Nephron (organoid): ENCODE results near the gene C2orf72.

Source experiments
- H3K27ac Mint-ChIP-seq, 3 experiments: 2 replicates each; pipeline ENCODE4 v1.8.0; 2020; ENCODE audit warnings: mixed read lengths in 3 of 3, mild to moderate bottlenecking in 2 of 3, moderate library complexity in 1 of 3
- H3K27me3 Mint-ChIP-seq: 2 replicates; pipeline ENCODE4 v1.8.0; 2021; ENCODE audit warnings: low read depth, mild to moderate bottlenecking, moderate library complexity, mixed read lengths
- H3K36me3 Mint-ChIP-seq: 2 replicates; pipeline ENCODE4 v1.8.0; 2020; ENCODE audit warnings: low read depth, mixed read lengths
- H3K4me1 Mint-ChIP-seq: 2 replicates; pipeline ENCODE4 v1.8.0; 2020; ENCODE audit warnings: mixed read lengths
- H3K4me3 Mint-ChIP-seq, 3 experiments: 2 replicates each; pipeline ENCODE4 v1.8.0; 2020; ENCODE audit warnings: mild to moderate bottlenecking in 3 of 3, mixed read lengths in 3 of 3, moderate library complexity in 2 of 3
- H3K9me3 Mint-ChIP-seq: 2 replicates; pipeline ENCODE4 v1.8.0; 2020; ENCODE audit warnings: mixed read lengths
- TF ChIP-seq, protein P1 (sequence below), 3 experiments: fragments of 200-600 bp; sonication (generic); IDR thresholded peaks; one replicate each; pipeline ENCODE4 v1.5.0; 2021; ENCODE audit warnings: antibody characterized with exemption in 3 of 3; ENCODE audit not compliant: unreplicated experiment in 3 of 3

Gene C2orf72

DNA sequence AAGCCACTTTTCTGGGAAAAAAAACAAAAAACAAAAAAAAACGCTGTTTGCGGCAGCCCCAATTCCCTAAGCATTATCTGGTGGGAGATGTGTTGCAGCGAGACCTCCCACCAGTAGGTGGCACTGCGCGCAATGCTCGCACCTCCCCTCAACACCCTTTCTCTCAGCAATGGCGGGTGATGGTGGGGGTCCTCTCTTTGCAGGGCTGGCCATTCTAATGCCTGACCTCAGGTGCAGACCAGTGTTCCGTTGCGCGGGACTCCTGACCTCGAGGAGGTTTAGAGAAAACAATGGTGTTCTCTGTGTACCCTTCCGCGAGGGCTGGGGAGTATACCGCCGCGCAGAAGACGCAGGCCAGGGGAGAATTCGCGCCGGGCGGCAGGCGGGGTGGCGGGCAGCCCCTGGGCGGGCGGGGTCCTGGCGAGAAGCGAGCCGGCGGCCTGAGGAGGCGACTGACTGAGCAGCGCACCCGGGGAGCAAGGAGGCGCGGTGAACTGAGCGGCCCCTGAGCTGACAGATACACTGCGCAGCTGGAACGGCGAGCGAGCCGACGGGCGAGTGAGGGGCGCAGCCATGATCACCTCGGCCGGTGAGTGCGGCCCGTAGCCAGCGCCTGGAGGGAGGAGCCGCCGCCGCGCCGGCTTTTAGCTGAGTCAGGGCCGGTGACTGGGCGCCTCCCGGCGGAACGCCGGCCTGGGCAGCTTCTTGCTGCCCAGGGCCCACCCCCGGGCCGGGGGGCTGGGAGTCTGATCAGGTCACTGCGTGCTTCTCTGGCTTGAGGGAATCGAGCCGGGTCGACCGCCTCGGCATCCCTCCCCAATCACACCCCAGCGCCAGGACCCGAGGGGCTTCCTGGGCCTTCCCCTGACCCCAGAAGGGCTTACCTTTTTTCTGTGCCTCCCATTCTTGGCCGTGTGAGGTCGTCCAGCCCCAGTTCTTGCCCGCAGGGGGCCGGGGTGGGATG lies 19.4 kb downstream of the C2orf72 start, which contains the start of gene PSMD1:
PSMD1 (plus strand) TSS at position 415 of the 964 bp plus-strand sequence; CDS start at position 574, 159 bp downstream.
- Mint-ChIP-seq H3K27me3 (peaks cover 17% of the 10 kb centered on the region), H3K4me3 (peak within 1 kb of the TSS; percentile 100), H3K9me3 (no peaks in the 10 kb centered on the region), H3K36me3 (peaks cover 7% of the 10 kb centered on the region), H3K4me1 (peaks cover 43% of the 10 kb centered on the region), H3K27ac (peak within 1 kb of the TSS; percentile 100)
- TF ChIP-seq, protein P1, sequence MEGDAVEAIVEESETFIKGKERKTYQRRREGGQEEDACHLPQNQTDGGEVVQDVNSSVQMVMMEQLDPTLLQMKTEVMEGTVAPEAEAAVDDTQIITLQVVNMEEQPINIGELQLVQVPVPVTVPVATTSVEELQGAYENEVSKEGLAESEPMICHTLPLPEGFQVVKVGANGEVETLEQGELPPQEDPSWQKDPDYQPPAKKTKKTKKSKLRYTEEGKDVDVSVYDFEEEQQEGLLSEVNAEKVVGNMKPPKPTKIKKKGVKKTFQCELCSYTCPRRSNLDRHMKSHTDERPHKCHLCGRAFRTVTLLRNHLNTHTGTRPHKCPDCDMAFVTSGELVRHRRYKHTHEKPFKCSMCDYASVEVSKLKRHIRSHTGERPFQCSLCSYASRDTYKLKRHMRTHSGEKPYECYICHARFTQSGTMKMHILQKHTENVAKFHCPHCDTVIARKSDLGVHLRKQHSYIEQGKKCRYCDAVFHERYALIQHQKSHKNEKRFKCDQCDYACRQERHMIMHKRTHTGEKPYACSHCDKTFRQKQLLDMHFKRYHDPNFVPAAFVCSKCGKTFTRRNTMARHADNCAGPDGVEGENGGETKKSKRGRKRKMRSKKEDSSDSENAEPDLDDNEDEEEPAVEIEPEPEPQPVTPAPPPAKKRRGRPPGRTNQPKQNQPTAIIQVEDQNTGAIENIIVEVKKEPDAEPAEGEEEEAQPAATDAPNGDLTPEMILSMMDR (IDR thresholded peaks at IDR 0.05; ENCODE audit: unreplicated experiment in 3 of 3), result peak; percentile 91 to 94 (median 93)

DNA sequence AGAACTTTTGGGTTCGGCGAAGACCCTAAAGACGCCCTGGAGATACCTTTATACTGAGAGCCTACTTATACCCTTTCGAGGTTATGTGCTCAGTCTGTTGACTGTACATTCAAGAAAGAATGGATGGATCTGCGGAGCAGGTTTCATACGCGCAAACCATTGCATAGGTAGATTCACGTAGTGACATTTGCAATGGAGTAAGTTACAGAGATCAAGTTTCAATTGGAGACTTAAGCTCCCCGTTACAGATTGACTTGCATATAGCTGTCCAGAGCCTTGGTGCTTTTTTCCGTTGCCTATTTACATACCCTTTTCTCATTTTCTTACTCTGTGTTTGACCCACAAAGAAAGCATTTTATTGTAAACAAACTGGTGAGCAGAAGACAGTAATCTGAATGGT lies 20.3 kb downstream of the C2orf72 start:
- TF ChIP-seq, protein P1 (IDR thresholded peaks at IDR 0.05; ENCODE audit: unreplicated experiment in 3 of 3), result no peak
- Mint-ChIP-seq H3K27me3 (peaks cover 13% of the 10 kb centered on the region), H3K9me3 (no peaks in the 10 kb centered on the region), H3K36me3 (peaks cover 16% of the 10 kb centered on the region), H3K4me1 (peaks cover 41% of the 10 kb centered on the region), H3K27ac (peak overlapping the region; percentile 81 to 100 (median 100)), H3K4me3 (peak overlapping the region; percentile 100)

- peaks cover 5% of the 10 kb centered on the region for H3K27me3 Mint-ChIP-seq
- H3K27ac Mint-ChIP-seq, result peak overlapping the region; percentile 81 to 100 (median 100)
- TF ChIP-seq, protein P1 (IDR thresholded peaks at IDR 0.05; ENCODE audit: unreplicated experiment in 3 of 3), result no peak
- no peaks in the 10 kb centered on the region for H3K9me3 Mint-ChIP-seq
- peak overlapping the region; percentile 100 for H3K4me3 Mint-ChIP-seq
- H3K4me1 Mint-ChIP-seq, result peaks cover 33% of the 10 kb centered on the region
- H3K36me3 Mint-ChIP-seq, result peaks cover 26% of the 10 kb centered on the region
Measured at GRCh38 chr2:231058761-231059550, 21.6 kb downstream of the C2orf72 start.

- peak overlapping the region in 1 of 3 experiments; percentile 4 for H3K27ac Mint-ChIP-seq
- H3K4me3 Mint-ChIP-seq, result peak overlapping the region; percentile 61 to 100 (median 100)
- no peaks in the 10 kb centered on the region for H3K27me3 Mint-ChIP-seq
- TF ChIP-seq, protein P1 (IDR thresholded peaks at IDR 0.05; ENCODE audit: unreplicated experiment in 3 of 3), result no peak
- H3K4me1 Mint-ChIP-seq, result peaks cover 33% of the 10 kb centered on the region
- H3K9me3 Mint-ChIP-seq, result no peaks in the 10 kb centered on the region
- H3K36me3 Mint-ChIP-seq, result peaks cover 29% of the 10 kb centered on the region
Measured at GRCh38 chr2:231059756-231060155, 22.4 kb downstream of the C2orf72 start.

GRCh38 chr2:231062776-231063175 lies 25.5 kb downstream of the C2orf72 start:
- no peak overlapping the region for H3K27ac Mint-ChIP-seq
- no peaks in the 10 kb centered on the region for H3K9me3 Mint-ChIP-seq
- TF ChIP-seq, protein P1 (IDR thresholded peaks at IDR 0.05; ENCODE audit: unreplicated experiment in 3 of 3), result no peak
- H3K4me3 Mint-ChIP-seq, result no peak overlapping the region
- peaks cover 25% of the 10 kb centered on the region for H3K4me1 Mint-ChIP-seq
- H3K36me3 Mint-ChIP-seq, result peaks cover 52% of the 10 kb centered on the region
- no peaks in the 10 kb centered on the region for H3K27me3 Mint-ChIP-seq
